Transverse colon (tissue), 4 donors: ENCODE data around the gene RBFOX1. TPM values are rescaled to one million over a fixed set of nuclear protein-coding genes. Genes with fewer than 3 reads are reported as not detected.

Experiments
- DNase-seq: peaks from one replicate; pipeline ENCODE4 v3.0.0-alpha.2; 2019
- H3K27ac ChIP-seq, 4 donors: fragments of 200-600 bp; sonication (generic); 2 replicates each; pipeline ENCODE4 v1.5.1; 2016 to 2018; ENCODE audit warnings: inconsistent platforms in 4 of 4
- H3K27me3 ChIP-seq: fragments of 200-600 bp; sonication (generic); 2 replicates; pipeline ENCODE4 v1.5.1; 2017; ENCODE audit warnings: inconsistent platforms
- H3K36me3 ChIP-seq, 4 donors: fragments of 200-600 bp; sonication (generic); 2 replicates each; pipeline ENCODE4 v1.5.1; 2017 to 2019; ENCODE audit warnings: inconsistent platforms in 4 of 4
- H3K4me1 ChIP-seq, 4 donors: fragments of 200-600 bp; sonication (generic); 2 replicates each; pipeline ENCODE4 v1.5.1; 2017 to 2020; ENCODE audit warnings: inconsistent platforms in 4 of 4
- H3K4me3 ChIP-seq, 4 donors: fragments of 200-600 bp; sonication (generic); 1 replicate in 1 of 4; 2 replicates in 3 of 4; pipeline versions ENCODE4 v1.5.1 to v1.6.1; 2017 to 2019; ENCODE audit warnings: inconsistent platforms in 4 of 4
- H3K9me3 ChIP-seq, 2 donors: fragments of 200-600 bp; sonication (generic); 2 replicates each; pipeline ENCODE4 v1.5.1; 2017 to 2019; ENCODE audit warnings: inconsistent platforms in 2 of 2
- EP300 ChIP-seq: sonication (generic); formaldehyde crosslinking; IDR thresholded peaks from one replicate; pipeline ENCODE4 v1.6.1; 2017; ENCODE audit warnings: antibody characterized with exemption, low read depth
- POLR2A ChIP-seq: fragments of 450-650 bp; IDR thresholded peaks from one replicate; pipeline ENCODE4 v1.6.1; 2016; ENCODE audit warnings: antibody characterized with exemption, mild to moderate bottlenecking, moderate library complexity
- POLR2AphosphoS5 ChIP-seq, 3 donors: sonication (generic); formaldehyde crosslinking; IDR thresholded peaks; one replicate each; pipeline ENCODE4 v1.6.1; 2016; ENCODE audit warnings: antibody characterized with exemption in 3 of 3
- WGBS, 2 donors: methylation state at CpG; one replicate each; pipeline ENCODE4 v1.1.5; 2018; ENCODE audit warnings: low coverage in 1 of 2; 5-methylcytosine and 5-hydroxymethylcytosine counted together
- in situ Hi-C, 4 donors: fragments of 200-750 bp; cut with MboI; loops; one replicate each; pipeline versions ENCODE4 v1.15.0 to v1.15.1; 2017; ENCODE audit warnings: low sequenced_read_pairs in 3 of 4, low pct_ligation_motif_present in 1 of 4, low pct_unique_long_range_greater_than_20kb in 1 of 4
- intact Hi-C: fragments of 100-400 bp; cut with DNase I; formaldehyde crosslinking; loops from one replicate; pipeline ENCODE4 v1.15.1; 2023; ENCODE audit warnings: low total_unique reads
- total RNA-seq, 4 donors: library from RNA; depleted of rRNA; stranded (reverse); fragments of >200 nt; gene quantifications; one replicate each; pipeline ENCODE4 v1.1.0, GENCODE V29; 2016
- TF ChIP-seq, protein P1 (sequence below), 5 experiments: fragments of 200-600 bp in 3 of 5; fragments of 450-650 bp in 2 of 5; sonication (generic) in 3 of 5; IDR thresholded peaks; 1 replicate in 2 of 5; 2 replicates in 3 of 5; pipeline ENCODE4 v1.5.1; 2016 to 2017; ENCODE audit warnings: antibody characterized with exemption in 5 of 5, inconsistent platforms in 3 of 5, mild to moderate bottlenecking in 2 of 5, moderate library complexity in 1 of 5

The RBFOX1 gene
- total RNA-seq, 4 donors from 2014 or later: 2.3 to 8.2 (median 3.2) TPM

GRCh38 chr16:7350806-7351205 lies 18.2 kb downstream of the RBFOX1 start:
- Histone ChIP-seq H3K4me3 (no peak overlapping the region), H3K27ac (no peak overlapping the region), H3K27me3 (no peaks in the 10 kb centered on the region), H3K36me3 (no peaks in the 10 kb centered on the region), H3K4me1 (no peaks in the 10 kb centered on the region), H3K9me3 (no peaks in the 10 kb centered on the region)
- in situ Hi-C loops (no loop called here), intact Hi-C loops (no loop called here)
- no peak for DNase-seq
- WGBS, 2 donors: 84 to 90% methylated on average over 2 of the region's 2 CpGs
- TF ChIP-seq, protein P1, sequence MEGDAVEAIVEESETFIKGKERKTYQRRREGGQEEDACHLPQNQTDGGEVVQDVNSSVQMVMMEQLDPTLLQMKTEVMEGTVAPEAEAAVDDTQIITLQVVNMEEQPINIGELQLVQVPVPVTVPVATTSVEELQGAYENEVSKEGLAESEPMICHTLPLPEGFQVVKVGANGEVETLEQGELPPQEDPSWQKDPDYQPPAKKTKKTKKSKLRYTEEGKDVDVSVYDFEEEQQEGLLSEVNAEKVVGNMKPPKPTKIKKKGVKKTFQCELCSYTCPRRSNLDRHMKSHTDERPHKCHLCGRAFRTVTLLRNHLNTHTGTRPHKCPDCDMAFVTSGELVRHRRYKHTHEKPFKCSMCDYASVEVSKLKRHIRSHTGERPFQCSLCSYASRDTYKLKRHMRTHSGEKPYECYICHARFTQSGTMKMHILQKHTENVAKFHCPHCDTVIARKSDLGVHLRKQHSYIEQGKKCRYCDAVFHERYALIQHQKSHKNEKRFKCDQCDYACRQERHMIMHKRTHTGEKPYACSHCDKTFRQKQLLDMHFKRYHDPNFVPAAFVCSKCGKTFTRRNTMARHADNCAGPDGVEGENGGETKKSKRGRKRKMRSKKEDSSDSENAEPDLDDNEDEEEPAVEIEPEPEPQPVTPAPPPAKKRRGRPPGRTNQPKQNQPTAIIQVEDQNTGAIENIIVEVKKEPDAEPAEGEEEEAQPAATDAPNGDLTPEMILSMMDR (IDR thresholded peaks at IDR 0.05): no peak
- TF ChIP-seq POLR2AphosphoS5 (IDR thresholded peaks at IDR 0.05) (no peak), EP300 (no peak), POLR2A (no peak)

DNA sequence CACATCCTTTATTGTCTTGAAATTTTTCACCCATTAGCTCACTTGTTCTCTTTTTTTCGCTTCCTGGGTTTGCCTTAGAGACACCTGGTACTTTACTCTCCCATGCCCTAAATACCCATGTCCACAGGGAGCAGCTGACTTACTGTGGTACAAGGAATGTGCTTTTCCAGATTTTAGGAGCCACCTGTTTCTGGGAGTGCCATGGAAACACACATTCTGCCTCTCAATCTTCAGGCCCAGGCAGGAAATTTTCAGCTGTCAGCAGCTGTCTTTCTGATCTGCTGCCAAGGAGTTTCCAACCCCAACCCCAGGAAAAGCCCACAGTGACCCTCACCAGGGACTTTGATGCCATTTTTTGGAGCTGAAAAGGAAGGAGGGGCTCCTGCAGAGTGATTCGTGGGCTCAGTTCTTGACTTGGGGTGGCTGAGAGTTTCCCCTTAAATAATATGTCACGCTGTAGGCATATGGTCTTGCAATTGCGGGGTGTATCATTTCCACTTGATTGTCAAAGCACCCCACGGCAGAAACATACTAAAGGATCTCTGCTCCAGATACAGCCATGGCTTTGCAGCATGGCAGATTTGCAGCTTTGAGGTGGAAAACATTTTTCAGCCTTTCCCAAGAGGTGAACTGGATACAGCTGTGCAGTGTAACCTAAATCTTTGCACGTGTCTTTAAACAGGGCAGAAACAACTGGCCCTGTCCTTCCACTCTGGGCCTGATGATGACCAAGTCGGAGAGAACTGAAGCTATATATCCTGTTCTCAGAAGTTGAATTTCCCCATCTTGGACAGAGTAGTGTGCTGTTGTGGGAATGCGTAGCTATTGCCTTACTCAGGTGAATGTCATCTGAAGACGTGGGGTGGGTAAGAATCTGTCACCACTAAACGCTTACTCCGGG lies 19.2 kb downstream of the RBFOX1 start:
- WGBS, 2 donors: 33 to 77% methylated on average over 1 to 11 of the region's 11 CpGs
- intact Hi-C loops (no loop called here), in situ Hi-C loops (no loop called here)
- H3K27me3 ChIP-seq: no peaks in the 10 kb centered on the region
- H3K27ac ChIP-seq: no peak overlapping the region
- no peaks in the 10 kb centered on the region for H3K4me1 ChIP-seq
- H3K36me3 ChIP-seq: no peaks in the 10 kb centered on the region
- TF ChIP-seq POLR2A (no peak), EP300 (no peak), POLR2AphosphoS5 (IDR thresholded peaks at IDR 0.05) (no peak)
- TF ChIP-seq, protein P1 (IDR thresholded peaks at IDR 0.05): no peak
- H3K4me3 ChIP-seq: no peak overlapping the region
- DNase-seq: no peak
- H3K9me3 ChIP-seq: no peaks in the 10 kb centered on the region

- intact Hi-C loops (no loop called here), in situ Hi-C loops (no loop called here)
- no peak for DNase-seq
- Histone ChIP-seq H3K27me3 (no peaks in the 10 kb centered on the region), H3K4me3 (no peak overlapping the region), H3K36me3 (no peaks in the 10 kb centered on the region), H3K27ac (no peak overlapping the region), H3K9me3 (no peaks in the 10 kb centered on the region), H3K4me1 (no peaks in the 10 kb centered on the region)
- TF ChIP-seq, protein P1 (IDR thresholded peaks at IDR 0.05): no peak
- no peak for TF ChIP-seq POLR2A
- no peak for TF ChIP-seq POLR2AphosphoS5 (IDR thresholded peaks at IDR 0.05)
- no peak for TF ChIP-seq EP300
- WGBS, 2 donors: 71 to 82% methylated on average over 5 of the region's 5 CpGs
Observed at GRCh38 chr16:7355758-7356157, 23.1 kb downstream of the RBFOX1 start.

DNA sequence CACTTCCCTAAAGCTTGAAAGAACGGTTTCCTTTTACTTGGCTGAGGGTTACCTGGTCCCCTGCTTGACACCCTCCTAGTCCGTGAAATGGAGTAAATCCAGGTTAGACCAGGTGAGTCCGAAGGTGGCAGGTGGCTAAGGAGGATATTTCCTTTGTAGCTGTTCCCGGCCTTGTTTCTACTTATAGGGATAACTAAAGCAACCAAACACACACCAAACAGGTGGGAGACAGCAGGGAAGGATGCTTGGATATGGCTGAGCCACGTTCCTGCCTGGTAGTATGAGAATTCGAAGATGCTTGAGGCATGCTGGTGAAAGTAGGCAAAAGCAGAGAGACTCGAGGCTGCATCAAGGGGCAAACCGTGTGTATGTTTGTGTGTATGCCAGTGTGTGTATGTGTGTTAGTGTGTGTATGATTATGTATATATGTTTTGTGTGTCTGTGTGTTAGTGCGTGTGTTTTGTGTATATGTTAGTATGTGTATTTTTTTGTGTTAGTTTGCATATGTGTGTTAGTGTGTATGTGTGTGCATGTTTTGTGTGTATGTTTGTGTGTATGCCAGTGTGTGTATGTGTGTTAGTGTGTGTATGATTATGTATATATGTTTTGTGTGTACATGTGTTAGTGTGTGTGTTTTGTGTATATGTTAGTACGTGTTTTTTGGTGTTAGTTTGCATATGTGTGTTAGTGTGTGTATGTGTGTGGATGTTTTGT lies 28.9 kb downstream of the RBFOX1 start:
- H3K27me3 ChIP-seq: no peaks in the 10 kb centered on the region
- no peak for DNase-seq
- H3K9me3 ChIP-seq: no peaks in the 10 kb centered on the region
- TF ChIP-seq POLR2AphosphoS5 (IDR thresholded peaks at IDR 0.05): no peak
- TF ChIP-seq POLR2A: no peak
- TF ChIP-seq, protein P1 (IDR thresholded peaks at IDR 0.05): no peak
- TF ChIP-seq EP300: no peak
- H3K36me3 ChIP-seq: no peaks in the 10 kb centered on the region
- intact Hi-C loops (no loop called here), in situ Hi-C loops (no loop called here)
- 83 to 91% methylated on average over 9 to 10 of the region's 10 CpGs for WGBS, 2 donors
- H3K4me1 ChIP-seq: peaks cover 0 to 4% (median 0%) of the 10 kb centered on the region in 4 donors
- no peak overlapping the region for H3K4me3 ChIP-seq
- no peak overlapping the region for H3K27ac ChIP-seq
